Esophagus squamous epithelium (tissue), 5 donors: ENCODE data around the gene PRR14. TPM values are rescaled to one million over a fixed set of nuclear protein-coding genes. Genes with fewer than 3 reads are reported as not detected.

Experiments used
- DNase-seq: peaks from one replicate; lab custom pipeline; 2025; lab: John Stamatoyannopoulos, UW
- H3K27ac ChIP-seq, 4 donors: fragments of 200-600 bp; sonication (generic); one replicate each; pipeline ENCODE4 v1.5.1; 2016 to 2019; ENCODE audit warnings: mild to moderate bottlenecking in 1 of 4
- H3K27me3 ChIP-seq, 4 donors: fragments of 200-600 bp; sonication (generic); 1 replicate in 3 of 4; 2 replicates in 1 of 4; pipeline versions ENCODE4 v1.5.1 to v1.6.0; 2017 to 2021; ENCODE audit warnings: antibody characterized with exemption in 1 of 4
- H3K36me3 ChIP-seq, 3 donors: fragments of 200-600 bp; sonication (generic); one replicate each; pipeline ENCODE4 v1.5.1; 2016 to 2019
- H3K4me1 ChIP-seq, 3 donors: fragments of 200-600 bp; sonication (generic); one replicate each; pipeline ENCODE4 v1.5.1; 2017 to 2019
- H3K4me3 ChIP-seq, 4 donors: fragments of 200-600 bp; sonication (generic); 1 replicate in 3 of 4; 2 replicates in 1 of 4; pipeline ENCODE4 v1.5.1; 2016 to 2019; ENCODE audit warnings: mild to moderate bottlenecking in 2 of 4, moderate library complexity in 1 of 4
- H3K9me3 ChIP-seq, 3 donors: fragments of 200-600 bp; sonication (generic); one replicate each; pipeline ENCODE4 v1.5.1; 2016 to 2019
- POLR2A ChIP-seq, 4 donors: fragments of 450-650 bp; IDR thresholded peaks; one replicate each; pipeline ENCODE4 v1.6.1; 2017; ENCODE audit warnings: antibody characterized with exemption in 4 of 4, mild to moderate bottlenecking in 4 of 4, moderate library complexity in 3 of 4
- WGBS, 2 donors: methylation state at CpG; one replicate each; pipeline ENCODE4 v1.1.5; 2018; 5-methylcytosine and 5-hydroxymethylcytosine counted together
- intact Hi-C: fragments of 100-400 bp; cut with DNase I; formaldehyde crosslinking; loops from one replicate; pipeline ENCODE4 v1.15.0; 2022
- total RNA-seq, 4 donors: library from RNA; depleted of rRNA; stranded (reverse); fragments of >200 nt; gene quantifications; one replicate each; pipeline ENCODE4 v1.1.0, GENCODE V29; 2016
- TF ChIP-seq, protein P1 (sequence below), 6 experiments: fragments of 450-650 bp in 4 of 6; fragments of 200-600 bp in 2 of 6; sonication (generic) in 2 of 6; IDR thresholded peaks; one replicate each; pipeline ENCODE4 v1.5.1; 2016 to 2019; ENCODE audit warnings: antibody characterized with exemption in 6 of 6, mild to moderate bottlenecking in 4 of 6, moderate library complexity in 4 of 6
- donor health status: DM: yes; HTN: yes; CAD: no.

PRR14 gene
- total RNA-seq, 4 donors from 2014 or later, result 16.6 to 21.8 (median 20.3) TPM

DNA sequence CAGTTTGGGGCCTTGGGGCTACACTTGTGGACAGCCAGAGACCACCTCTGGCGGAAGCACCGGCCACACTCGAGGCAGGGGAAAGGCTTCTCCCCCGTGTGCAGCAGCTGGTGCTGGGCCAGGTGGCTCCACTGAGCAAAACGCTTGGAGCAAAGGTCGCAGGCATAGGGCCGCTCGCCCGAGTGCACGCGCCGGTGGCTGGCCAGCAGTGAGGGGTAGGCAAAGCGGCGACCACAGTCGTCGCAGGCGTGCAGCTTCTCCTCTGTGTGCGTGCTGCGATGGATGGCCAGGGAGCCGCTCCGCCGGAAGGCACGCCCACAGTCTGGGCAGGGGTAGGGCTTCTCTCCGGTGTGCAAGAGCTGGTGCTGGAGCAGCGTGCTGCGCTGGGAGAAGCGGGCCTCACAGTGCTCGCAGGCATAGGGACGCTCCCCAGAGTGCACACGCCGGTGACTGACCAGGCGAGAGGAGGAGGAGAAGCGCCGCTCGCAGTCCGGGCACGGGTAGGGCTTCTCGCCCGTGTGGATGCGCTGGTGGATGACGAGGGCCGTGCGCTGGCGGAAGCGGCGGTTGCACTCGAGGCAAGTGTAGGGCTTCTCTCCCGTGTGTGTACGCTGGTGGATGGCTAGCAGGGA, 46.3 kb upstream of the PRR14 start:
- no peak overlapping the region for H3K4me3 ChIP-seq
- no peak overlapping the region for H3K27ac ChIP-seq
- intact Hi-C loops, result no loop called here
- TF ChIP-seq, protein P1, sequence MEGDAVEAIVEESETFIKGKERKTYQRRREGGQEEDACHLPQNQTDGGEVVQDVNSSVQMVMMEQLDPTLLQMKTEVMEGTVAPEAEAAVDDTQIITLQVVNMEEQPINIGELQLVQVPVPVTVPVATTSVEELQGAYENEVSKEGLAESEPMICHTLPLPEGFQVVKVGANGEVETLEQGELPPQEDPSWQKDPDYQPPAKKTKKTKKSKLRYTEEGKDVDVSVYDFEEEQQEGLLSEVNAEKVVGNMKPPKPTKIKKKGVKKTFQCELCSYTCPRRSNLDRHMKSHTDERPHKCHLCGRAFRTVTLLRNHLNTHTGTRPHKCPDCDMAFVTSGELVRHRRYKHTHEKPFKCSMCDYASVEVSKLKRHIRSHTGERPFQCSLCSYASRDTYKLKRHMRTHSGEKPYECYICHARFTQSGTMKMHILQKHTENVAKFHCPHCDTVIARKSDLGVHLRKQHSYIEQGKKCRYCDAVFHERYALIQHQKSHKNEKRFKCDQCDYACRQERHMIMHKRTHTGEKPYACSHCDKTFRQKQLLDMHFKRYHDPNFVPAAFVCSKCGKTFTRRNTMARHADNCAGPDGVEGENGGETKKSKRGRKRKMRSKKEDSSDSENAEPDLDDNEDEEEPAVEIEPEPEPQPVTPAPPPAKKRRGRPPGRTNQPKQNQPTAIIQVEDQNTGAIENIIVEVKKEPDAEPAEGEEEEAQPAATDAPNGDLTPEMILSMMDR (IDR thresholded peaks at IDR 0.05), result no peak
- no peak for TF ChIP-seq POLR2A (IDR thresholded peaks at IDR 0.05)
- no peaks in the 10 kb centered on the region for H3K27me3 ChIP-seq
- peaks cover 0 to 20% (median 7%) of the 10 kb centered on the region in 3 donors for H3K4me1 ChIP-seq
- no peak for DNase-seq
- no peaks in the 10 kb centered on the region for H3K9me3 ChIP-seq
- 93% methylated on average over 26 of the region's 49 CpGs; no CpG with 5 or more reads in 1 of the 2 donors for WGBS, 2 donors
- peaks cover 0 to 61% (median 19%) of the 10 kb centered on the region in 3 donors for H3K36me3 ChIP-seq

DNA sequence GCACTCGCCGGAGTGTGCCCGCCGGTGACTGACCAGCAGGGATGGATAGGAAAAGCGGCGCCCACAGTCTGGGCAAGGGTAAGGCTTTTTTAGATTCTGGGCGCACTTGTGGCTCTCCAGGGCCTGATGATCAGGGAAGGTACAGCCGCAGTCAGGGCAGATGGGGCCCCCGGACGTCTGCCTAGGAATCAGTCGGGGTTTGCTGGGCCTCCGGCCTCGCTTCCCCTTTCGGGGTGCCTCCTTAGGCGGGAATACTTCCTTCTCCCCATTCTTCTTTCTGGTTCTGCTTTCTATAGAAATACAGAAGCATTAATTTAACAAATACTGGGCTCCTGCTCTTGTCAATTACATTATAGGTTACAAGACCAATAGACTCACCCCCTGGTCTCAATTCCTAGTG, 45.6 kb upstream of the PRR14 start:
- Histone ChIP-seq H3K4me3 (no peak overlapping the region), H3K9me3 (no peaks in the 10 kb centered on the region), H3K4me1 (peaks cover 0 to 23% (median 8%) of the 10 kb centered on the region in 3 donors), H3K36me3 (peaks cover 0 to 61% (median 19%) of the 10 kb centered on the region in 3 donors), H3K27me3 (no peaks in the 10 kb centered on the region), H3K27ac (no peak overlapping the region)
- DNase-seq, result no peak
- 76 to 85% methylated on average over 7 to 14 of the region's 15 CpGs for WGBS, 2 donors
- TF ChIP-seq, protein P1 (IDR thresholded peaks at IDR 0.05), result no peak
- TF ChIP-seq POLR2A (IDR thresholded peaks at IDR 0.05), result no peak
- intact Hi-C loops, result no loop called here

DNA sequence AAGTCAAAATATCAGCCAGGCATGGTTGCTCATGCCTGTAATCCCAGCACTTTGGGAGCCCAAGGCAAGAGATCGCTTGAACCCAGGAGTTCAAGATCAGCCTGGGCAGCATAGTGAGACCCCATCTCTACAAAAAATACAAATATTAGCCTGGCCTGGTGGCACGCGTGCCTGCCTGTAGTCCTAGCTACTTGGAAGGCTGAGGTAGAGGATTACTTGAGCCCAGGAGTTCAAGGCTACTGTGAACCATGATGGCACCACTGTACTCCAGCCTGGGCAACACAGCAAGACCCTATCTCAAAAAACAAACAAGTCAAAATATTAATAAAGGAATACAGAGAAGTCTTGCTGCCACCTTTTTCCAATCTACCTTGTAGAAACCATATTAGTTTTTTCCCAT, 44.8 kb upstream of the PRR14 start:
- H3K27me3 ChIP-seq, result no peaks in the 10 kb centered on the region
- H3K9me3 ChIP-seq, result no peaks in the 10 kb centered on the region
- H3K4me3 ChIP-seq, result no peak overlapping the region
- H3K27ac ChIP-seq, result no peak overlapping the region
- TF ChIP-seq, protein P1 (IDR thresholded peaks at IDR 0.05), result no peak
- TF ChIP-seq POLR2A (IDR thresholded peaks at IDR 0.05), result no peak
- peaks cover 0 to 61% (median 19%) of the 10 kb centered on the region in 3 donors for H3K36me3 ChIP-seq
- DNase-seq, result no peak
- H3K4me1 ChIP-seq, result peaks cover 4 to 30% (median 8%) of the 10 kb centered on the region in 3 donors
- WGBS, 2 donors, result 96 to 97% methylated on average over 3 of the region's 3 CpGs
- intact Hi-C loops, result no loop called here

DNA sequence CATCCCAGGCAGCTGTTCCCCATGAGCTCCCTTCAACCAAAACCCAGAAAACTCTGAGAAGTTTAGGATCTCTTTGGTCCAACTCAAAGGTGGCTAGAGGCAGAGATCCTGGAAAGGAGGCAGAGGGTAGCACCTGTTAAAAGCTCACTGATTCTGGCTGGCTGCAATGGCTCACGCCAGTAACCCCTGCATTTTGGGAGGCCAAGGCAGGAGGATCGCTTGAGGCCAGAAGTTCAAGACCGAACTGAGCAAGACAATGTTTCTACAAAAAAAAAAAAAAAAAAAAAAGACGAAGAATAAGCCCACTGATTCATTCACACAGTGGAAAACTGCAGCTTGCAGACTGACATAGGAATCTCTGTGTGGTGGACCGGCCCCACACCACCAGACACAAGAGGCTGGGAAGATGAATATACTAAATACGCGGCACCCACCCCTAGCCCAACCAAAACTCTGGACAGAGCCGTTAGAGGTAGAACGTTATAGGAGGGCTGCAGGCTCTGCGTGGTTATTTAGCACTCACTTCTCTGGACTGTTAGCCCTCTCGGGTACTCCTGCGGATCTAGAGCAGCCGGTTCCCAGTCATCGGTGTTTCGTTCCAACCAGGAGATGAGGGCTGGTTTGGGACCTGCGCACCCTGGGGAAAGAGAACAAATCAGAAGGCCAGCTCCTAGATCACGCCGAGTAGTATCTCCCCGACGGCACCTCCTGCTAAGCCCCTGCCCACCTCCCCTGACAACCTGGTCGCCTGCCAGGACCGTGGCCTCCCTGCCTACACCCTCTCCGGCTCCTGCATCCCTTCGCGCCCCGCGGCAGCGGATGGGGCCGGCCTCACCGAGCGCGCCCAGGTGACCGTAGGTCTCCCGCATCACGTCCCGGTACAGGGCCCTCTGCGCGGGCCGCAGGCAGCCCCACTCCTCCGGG, 41.5 kb upstream of the PRR14 start:
- intact Hi-C loops, result no loop called here
- WGBS, 2 donors, result 35 to 62% methylated on average over 6 to 15 of the region's 40 CpGs
- TF ChIP-seq, protein P1 (IDR thresholded peaks at IDR 0.05), result no peak
- no peak for TF ChIP-seq POLR2A (IDR thresholded peaks at IDR 0.05)
- peak overlapping the region; percentile 86 to 96 (median 94) for H3K27ac ChIP-seq
- peaks cover 4 to 25% (median 8%) of the 10 kb centered on the region in 3 donors for H3K4me1 ChIP-seq
- H3K27me3 ChIP-seq, result no peaks in the 10 kb centered on the region
- H3K4me3 ChIP-seq, result peak overlapping the region; percentile 71 to 99 (median 90)
- no peaks in the 10 kb centered on the region for H3K9me3 ChIP-seq
- no peak for DNase-seq
- peaks cover 0 to 42% (median 14%) of the 10 kb centered on the region in 3 donors for H3K36me3 ChIP-seq
